ENCODE results near the gene COL25A1.
"Not testable (repeated sequence)": the region's sequence is repeated elsewhere in the genome, so short reads cannot be mapped to it uniquely, and the experiment has no call there.

The COL25A1 gene

DNA sequence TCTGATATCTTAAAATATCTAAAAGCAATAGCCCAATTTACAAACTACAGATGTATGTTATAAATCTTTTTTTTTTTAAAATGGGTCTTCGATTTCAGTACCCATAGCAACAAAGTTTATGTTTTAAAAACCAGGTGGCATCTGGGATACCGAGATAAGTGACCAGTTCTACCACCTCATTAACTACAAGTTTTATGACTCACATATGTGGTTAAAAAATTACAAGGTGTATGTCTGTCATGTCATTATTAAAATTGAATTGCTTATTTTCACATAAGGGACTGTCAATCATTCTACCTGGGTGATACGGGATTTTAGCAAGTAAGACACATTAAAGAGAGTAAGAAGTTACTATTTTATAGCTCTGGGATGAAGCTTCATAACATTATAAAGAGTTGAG, 347.6 kb downstream of the COL25A1 start:
- no peak for DNase-seq (ENCODE audit: low read depth in 2 of 2)

DNA sequence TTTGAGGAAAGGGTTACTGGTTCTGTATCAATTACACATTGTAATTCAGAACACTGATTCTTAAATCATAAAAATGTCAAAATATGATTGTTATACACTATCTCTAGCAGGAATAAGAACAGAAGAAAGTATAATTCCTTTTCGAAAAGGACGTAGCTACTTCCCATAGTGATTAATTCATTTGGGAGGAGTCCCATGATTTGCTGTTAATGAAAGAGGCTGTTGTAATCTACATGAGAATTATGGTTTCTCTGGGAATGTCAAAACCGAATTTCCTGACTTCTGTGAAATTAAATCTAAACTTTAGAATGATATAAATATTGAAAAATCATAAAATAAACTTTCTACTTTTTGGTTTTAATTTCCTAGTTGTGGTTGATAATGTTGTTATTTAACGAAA, 348.5 kb downstream of the COL25A1 start:
- no peak for DNase-seq (ENCODE audit: low read depth in 2 of 2)

DNA sequence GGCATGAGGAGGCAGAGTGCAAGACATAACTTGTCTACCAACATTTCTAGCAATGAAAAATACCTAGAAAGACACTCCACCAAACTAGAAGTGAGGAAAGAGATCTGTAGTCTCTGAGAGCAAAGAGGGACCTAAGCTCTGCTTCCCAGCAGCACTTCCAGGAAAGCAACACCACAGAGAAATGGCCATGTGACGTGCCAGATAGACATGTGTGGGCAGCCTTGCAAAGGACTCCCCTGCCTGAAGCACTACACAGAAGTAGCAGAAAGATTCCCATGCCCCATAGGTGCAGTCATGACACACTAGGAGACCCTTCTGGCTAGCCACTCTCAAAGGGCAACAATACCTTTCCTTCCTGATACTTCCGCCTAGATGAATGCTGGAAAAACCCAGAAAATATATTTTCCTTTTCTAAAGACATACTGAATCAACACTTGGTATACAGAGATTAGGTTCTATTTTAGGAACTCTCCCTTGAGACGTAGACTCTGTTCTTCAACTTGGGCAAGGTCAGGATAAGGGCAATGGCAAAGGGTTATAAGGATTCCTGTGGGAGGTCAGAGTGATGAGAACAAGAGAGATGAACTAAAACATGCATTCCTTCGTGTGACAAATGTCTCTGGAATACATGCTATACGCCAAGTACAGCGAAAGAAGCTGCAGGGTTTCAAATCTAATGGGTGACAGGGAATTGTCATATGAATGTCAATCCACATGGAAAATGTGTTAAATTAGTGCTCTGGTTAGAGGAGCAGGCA, 352.1 kb downstream of the COL25A1 start:
- no peak for DNase-seq (ENCODE audit: low read depth in 2 of 2)

DNA sequence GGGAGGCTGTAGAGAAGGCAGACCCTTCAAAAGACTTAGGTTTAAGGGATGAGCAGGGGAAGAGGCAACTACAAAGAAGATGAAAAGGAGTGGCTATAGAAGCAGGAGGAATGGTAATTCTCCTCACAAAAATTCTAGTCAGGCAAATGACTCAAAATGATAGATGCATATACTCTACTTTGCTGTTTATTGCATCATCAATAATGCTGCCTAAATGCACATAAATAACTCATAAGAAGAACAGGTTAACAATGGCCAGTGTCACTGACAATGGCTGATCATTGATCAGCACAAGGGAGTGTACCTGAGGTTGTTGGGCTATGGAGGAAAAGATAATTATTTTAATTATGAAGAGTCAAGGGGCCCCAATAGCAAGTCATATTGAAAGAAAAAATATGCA, 354.9 kb downstream of the COL25A1 start:
- no peak for DNase-seq (ENCODE audit: low read depth in 2 of 2)

DNA sequence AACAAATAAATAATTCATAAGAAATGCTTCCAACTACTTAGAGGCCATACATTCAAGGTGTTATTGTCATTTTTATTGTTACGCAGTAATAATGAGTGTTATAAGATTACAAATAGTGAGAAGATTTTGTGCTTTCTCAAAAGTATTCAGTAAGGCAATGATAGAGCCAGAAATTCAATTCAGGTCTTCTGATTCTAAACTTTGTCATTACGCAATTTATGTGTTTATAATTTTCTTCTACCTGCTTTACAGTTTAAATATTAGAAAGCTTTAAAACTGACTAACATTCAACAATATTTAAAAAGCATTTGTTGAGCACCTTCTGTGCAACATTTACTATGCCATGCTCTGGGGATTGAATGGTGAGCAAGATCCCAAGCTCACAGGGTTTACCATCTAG, 356.2 kb downstream of the COL25A1 start:
- DNase-seq (ENCODE audit: low read depth in 2 of 2) = no peak

DNA sequence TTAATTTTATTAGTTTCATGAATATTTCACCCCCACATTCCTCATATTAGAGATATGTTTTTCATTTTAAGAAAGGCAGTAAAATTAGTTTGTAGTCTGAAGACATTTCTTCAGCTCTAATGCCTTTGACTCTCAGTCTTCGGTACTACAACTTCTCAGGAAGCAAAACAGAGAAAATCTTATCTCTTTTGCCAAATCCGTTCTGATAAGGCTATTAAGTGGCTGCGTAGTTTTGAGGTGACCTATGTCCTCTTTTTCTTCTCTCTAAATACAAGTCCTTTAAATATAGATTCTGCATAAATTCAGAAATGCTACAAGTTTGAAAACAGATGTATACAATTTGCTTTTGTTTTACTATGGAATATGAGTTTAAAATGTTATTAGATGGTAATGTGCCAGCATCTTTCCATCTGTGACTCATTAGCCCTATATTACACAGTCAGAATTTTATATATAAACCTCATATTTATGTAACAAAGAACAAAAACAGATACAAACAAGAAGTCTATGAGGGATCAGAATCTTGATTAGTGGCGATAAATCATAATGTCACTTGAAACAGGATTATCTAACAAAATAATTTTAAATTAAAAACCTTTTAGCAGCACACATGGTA, 358.4 kb downstream of the COL25A1 start:
- no peak for DNase-seq (ENCODE audit: low read depth in 2 of 2)

DNA sequence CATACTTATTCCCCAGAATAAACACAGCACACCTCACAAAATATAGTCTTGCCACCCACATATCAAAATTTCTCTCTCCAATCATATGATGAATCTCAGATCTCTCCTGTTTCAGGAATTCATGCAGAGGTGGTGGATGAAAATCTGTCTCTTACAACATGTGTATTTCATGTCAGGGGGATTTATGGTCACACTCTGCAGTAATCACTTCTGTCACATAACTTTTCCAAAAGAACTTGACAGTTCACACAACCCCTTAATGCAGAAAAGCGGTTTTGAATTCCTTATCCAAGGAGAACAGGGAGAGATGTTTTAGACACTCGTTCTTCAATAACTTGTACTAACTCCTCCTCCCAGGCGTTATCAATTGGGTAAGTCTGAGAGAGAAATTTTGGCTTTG, 359.1 kb downstream of the COL25A1 start:
- DNase-seq (ENCODE audit: low read depth in 2 of 2) = no peak

DNA sequence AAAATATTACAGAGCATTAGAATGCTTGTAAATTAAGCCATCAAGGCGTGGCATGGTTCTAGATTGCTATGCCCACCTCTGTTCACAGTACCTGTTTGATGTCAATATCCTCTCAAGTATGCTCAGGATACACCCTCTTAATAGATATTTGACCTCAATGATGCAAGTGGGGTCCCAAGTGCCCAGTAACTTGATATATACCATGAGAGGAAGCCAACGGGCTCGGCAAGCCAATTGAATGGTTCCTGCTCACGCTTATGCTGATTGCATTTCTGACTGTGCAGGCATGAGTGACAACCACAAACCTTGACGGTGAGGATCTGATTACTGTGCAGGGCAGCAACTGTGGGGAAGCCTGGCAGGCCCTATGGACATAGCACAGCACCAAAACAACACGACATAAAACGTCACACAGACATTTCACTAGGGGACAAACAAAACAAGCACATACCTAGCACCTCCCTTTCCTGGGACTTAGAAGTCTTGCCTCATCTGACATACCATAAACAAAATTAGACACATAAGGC, 360.5 kb downstream of the COL25A1 start:
- DNase-seq (ENCODE audit: low read depth in 2 of 2) = no peak

DNA sequence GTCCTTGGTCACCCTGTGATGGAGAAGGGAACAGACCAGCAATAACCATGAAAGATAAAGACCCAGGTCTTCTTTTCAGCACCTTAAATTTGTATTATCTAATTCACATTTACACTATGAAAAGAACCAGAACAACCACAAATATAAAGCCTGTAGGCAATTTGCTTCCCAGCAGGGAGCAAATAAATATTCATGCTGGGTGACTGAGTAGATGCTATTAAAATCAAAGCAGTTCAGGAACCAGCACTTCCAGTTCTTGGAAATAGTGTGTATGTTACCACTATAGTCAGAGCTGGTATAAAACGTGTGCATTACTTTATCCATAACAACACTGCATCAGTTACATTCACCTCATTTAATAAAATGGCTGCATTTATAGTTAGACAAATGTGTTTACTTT, 361.8 kb downstream of the COL25A1 start:
- DNase-seq (ENCODE audit: low read depth in 2 of 2) = no peak

DNA sequence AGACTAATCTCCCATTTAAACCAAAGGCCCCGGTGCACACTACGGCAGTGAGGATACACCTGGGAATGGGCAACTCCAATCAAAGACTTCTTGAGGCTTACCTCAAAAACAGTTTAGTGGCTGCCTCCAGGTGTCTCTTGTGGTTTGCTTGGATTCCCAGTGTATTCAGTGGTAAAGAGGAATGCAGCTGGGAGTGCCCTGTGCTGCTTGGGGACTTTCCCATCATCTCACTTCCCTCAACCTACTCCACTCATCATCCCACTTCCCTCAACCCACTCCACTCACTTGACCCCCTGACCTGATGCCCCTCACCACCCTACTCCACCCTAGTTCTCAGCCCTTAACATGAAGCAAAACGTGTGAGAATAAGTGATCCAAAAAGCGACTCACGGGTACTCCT, 362.3 kb downstream of the COL25A1 start:
- DNase-seq (ENCODE audit: low read depth in 2 of 2) = no peak

DNA sequence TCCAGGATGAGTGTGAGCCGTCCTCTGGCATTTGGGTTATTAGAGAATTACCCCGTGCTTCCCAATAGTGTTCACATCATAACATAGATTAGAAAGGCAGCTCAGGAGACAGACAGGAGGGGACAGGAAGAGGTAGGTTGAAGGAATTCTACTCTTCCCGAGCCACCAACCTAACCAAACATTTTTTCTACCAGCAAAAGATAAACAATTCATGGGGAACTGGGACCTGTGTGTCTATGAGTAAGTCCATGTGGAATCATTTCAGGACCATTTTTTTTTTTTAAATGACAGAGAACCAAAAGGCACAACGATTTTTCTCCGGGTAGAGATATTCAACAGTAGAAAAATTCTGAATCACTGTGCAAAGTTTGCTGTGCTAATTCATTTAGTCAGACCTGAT, 365.4 kb downstream of the COL25A1 start:
- DNase-seq (ENCODE audit: low read depth in 2 of 2) = no peak

DNA sequence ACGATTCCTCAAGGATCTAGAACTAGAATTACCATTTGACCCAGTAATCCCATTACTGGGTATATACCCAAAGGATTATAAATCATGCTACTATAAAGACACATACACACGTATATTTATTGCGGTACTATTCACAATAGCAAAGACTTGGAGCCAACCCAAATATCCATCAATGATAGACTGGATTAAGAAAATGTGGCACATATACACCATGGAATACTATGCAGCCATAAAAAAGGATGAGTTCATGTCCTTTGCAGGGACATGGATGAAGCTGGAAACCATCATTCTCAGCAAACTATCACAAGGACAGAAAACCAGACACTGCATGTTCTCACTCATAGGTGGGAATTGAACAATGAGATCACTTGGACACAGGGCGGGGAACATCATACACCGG, 368.5 kb downstream of the COL25A1 start:
- not testable (repeated sequence) for DNase-seq (ENCODE audit: low read depth in 2 of 2)

DNA sequence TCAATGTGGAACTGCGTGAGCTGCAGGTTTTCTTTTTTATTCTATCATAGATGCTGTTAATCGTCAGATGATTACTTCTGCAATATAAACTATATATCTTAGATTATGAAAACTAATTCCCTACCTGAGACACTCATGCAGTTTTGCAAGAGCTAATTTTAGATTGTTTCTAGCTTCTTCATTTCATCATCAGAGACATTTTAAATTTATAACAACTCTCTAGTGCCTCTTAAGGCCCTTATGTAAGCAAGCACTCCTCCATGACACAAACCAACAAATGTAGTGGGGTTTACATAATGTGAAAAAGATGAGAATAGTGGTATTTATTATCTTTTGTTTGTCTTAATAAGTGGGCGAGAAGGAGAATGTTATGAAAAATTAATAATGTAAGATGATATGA, 369.4 kb downstream of the COL25A1 start:
- DNase-seq (ENCODE audit: low read depth in 2 of 2) = no peak

DNA sequence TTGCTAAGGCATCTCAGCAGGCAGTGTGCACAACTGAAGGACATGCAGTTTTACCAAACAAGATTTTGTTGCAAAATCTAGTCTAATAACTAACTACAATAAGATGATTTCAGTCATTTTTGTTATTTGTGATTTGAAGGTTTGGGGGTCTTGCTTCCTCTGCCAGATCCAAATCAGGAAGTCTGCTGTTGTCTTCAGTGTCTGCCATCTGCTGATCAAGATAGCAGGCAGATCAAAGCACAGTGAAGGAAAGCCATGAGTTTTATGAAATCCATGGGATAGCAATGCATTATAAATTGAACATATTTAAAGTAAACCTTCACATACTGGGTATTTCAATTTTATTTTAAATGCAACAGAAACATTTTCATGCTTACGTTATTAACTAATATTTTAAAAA, 370.5 kb downstream of the COL25A1 start:
- no peak for DNase-seq (ENCODE audit: low read depth in 2 of 2)

DNA sequence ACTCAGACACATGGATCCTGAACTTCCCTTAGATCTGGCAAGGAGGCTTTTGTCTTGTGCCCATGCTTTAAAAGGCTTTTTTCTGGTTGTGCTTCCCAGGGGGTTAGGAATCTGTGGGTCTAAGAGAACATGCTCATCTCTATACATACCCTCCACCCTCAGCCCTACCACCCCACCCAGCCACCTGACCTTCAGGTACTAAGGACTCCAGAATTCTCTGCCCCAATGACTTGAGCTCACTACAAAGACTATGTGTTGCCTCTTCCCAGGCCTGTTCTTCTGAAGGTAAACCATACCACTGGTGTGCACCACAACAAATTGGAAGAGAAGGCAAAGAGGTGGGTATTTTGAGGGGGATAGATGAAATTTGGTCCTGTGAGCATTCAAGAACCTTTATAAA, 372.3 kb downstream of the COL25A1 start:
- no peak for DNase-seq (ENCODE audit: low read depth in 2 of 2)

DNA sequence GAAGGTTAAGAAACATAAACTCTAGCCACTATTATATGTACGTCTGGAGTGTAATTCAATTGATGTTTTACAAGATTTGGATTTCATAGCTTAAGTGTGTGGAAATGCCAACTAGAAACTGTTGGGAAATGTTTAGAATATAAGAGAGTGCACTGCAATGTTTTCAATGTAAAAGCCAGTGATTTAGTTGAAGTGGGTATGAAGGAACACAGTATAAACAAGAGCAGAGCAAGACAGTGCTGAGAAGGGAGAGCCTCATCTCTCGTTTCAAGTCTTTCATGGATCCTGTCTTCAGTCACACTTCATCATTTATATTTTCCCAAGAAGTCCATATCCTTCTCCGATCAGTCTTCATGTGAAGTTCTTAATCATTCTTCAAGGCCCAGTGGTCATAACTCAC, 375.7 kb downstream of the COL25A1 start:
- no peak for DNase-seq (ENCODE audit: low read depth in 2 of 2)

DNA sequence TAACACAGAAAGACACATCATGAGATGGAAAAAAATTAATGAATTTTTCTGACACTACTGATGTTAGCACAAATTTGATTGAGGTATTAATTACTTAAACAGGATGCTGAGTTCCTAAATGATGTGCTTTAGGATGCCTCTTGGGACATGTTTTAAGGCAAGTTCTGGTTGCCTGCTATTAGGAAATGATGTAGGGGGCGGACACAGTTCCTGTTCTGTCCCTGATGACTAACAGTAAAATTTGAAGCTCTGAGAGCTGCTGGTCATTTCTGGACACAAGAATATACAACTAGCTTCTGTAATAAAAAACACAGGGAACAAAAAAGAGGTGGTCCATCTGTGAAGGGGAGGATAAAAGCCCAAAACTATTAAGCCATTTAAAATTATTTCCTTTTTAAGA, 376.4 kb downstream of the COL25A1 start:
- no peak for DNase-seq (ENCODE audit: low read depth in 2 of 2)

DNA sequence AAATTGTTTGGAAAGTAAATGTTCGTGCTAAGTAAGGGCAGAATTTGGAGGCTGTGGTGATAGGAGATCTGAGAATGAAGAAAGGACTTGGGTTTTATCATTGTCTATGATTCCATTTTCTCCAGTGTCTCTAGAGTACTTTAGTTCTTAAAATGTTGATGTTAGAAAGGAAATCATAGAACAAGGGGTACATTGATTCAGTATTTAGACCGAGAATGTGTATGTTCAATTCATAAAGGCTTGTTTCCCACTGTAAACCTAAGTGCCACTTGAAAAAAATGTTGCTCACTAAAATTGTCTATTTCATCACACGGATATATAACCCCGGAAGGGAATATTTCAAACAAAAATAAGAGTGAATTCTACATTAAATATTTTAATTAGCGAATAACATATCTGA, 380.3 kb downstream of the COL25A1 start:
- DNase-seq (ENCODE audit: low read depth in 2 of 2) = no peak

DNA sequence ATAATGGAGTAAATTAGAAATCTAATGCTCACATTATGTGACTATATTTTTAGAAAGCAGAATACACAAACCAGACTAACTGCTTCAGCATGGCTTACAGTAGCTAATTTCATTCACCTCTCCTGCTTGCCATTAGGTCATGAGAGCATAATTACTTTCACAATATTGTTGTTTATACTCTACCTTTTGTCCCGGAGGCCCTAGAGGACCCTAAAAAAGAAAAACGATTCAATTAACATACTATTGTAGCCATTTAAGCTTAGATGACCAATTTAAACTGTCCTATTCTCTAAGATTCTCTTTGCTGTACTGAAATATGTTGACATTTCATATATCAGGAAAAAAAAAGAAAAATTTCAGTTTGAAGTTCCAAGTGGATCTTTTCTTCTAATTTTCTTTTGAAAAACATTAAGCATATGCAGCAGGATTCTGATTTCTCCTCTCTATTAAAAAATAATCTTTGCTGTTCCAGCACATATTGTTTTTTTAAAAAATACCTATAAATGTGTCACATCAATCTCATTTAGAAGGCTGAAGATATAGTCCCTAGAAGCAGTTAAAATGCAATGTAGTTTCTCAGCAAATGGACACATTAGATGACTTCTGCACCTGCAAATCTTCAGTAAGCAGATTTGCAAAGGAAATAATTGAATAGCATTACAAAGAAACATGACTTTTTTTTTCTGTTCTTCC, 381.9 kb downstream of the COL25A1 start:
- DNase-seq (ENCODE audit: low read depth in 2 of 2) = no peak

DNA sequence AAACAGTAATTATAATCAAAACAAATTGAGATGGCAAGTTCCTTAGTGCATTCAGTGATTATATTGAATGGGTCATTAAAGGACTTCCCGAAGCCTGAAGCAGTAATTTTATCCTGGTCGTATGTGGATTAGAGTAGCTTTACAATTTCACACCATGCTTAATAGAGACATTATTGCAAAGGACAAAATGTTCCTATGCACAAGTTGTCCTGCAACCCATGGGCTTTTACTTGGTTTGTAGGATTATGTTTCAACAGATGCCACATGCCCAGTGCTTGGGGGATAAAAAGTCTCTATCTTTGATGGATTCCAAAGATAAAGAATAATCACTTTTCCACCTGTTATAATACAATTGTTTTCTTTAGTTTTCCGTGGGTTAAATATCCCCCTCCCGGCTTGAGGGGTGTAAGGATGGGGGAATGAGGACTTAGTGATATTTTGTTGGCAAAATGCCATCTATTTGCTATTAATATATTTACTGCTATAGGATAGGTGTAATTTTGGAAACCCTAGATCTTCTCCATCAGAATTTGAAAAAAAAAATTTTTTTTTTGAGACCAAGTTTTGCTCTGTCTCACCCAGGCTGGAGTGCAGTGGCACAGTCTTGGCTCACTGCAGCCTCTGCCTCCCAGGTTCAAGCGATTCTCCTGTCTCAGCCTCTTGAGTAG, 383.1 kb downstream of the COL25A1 start:
- no peak for DNase-seq (ENCODE audit: low read depth in 2 of 2)

DNA sequence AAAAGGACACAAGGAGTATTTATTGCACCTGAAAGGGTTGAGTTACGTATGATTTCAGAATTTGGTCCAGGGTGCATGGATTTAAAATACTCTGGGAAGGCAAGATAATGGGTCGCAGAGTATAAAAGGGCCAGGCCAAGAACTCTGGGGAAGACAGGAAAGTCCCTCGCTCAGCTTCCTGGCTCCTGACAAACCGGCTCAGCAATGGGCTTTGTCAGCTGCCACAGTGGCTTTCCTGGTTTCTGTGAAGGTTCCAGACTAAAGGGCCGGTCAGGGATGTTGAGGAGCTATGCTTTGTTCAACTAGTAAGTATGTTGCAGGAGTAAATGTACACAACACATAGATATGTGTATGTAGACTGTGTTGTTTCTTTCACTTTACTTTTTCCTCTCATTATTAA, 385.2 kb downstream of the COL25A1 start:
- no peak for DNase-seq (ENCODE audit: low read depth in 2 of 2)

DNA sequence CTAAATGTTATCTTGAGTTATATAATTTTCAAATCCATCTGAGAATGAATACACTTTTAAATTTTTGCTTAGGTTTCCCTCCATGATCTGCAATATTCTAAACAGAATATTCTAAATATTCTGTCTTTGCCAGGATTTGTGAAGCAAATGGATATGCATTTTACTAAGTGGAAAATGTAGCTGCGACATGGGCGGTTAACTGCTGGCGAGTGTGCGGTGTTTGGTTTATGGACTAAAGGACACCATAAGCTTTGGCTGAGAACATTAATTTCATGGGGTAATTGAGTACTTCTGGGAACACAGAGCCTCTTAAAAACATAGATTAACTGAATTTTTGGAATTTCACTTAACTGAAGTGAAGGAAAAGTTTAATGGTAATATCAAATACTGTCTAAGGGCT, 385.8 kb downstream of the COL25A1 start:
- DNase-seq (ENCODE audit: low read depth in 2 of 2) = no peak
